Stimulated activated CD8-positive, alpha-beta memory T cell treated with anti-CD3 and anti-CD28 coated beads, Interleukin-2, amount 100 ng/mL, for 48 hours (primary cell): ENCODE measurements around the gene ZNF234.
"Not testable (repeated sequence)": the region's sequence is repeated elsewhere in the genome, so short reads cannot be mapped to it uniquely, and the experiment has no call there.

ENCODE experiments used
- DNase-seq, 2 donors: peaks; one replicate each; pipeline ENCODE4 v3.0.0-alpha.2; 2020; ENCODE audit warnings: low read depth in 2 of 2

The ZNF234 gene

DNA sequence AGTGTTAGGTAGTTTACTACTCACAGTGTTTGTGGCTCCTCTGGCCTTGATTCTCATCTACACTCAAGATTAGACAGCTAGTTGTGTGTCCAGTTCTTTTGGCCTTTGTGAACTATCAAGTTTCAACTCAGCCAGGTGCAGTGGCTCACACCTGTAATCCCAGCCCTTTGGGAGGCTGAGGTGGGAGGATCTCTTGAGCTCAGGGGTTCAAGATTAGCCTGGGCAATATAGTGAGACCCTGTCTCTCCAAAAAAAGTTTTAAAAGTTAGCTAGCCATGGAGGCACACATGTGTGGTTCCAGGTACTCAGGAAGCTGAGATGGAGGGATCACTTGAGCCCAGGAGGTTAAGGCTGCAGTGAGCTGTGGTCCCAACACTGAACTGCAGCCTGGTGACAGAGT lies 39.6 kb downstream of the ZNF234 start:
- no peak for DNase-seq

DNA sequence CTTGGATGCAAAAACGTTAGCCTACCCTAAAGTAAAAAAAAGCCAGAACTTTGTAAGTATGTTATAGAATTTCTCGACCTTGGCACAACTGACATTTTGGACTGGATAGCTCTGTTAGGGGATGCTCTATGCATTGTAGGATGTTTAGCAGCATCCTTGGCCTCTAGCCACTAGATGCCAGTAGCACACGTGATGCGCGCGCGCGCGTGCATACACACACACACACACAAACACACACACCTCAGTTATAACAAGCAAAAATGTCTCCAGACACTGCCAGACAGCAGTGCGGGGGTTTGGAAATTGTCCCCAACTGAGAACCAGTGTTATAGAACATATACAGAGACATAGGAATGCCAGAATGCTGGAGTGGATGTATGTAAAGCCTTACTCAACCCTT lies 40.8 kb downstream of the ZNF234 start:
- DNase-seq: no peak

DNA sequence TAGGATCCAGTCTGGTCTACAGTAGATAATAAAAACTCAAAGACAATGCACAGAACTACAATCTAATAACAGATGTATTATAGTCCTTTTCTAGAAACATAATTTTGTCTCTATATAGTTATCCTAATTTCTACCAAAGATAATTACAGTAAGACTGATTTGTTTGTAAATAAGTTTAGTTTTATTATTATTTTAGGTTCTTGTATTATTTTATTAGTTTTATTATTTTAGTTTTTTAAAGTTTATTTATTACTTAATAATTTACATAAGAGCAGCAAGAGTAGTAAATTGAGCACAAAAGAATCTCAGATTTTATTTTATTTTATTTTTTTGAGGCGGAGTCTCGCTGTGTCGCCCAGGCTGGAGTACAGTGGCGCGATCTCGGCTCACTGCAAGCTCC lies 48.7 kb downstream of the ZNF234 start:
- DNase-seq: no peak

DNA sequence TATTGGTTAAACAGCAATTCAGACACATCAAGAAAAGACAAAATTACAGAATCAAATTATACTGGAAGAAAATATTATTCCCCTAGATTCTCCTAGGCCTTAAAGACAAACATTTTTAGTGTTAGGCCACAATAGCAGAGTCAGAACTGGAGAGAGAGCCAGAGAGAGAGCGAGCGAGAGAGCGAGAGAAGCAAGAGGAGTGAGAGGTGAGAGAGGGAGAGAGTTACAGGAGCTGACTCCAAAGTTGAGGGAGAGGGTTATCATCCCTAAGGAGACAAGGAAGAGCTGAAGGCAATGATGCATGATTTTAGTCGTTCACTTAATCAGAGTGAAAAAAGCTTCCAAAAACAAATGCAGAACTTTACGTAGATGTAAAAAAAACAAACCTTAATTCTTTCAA lies 50.8 kb downstream of the ZNF234 start:
- no peak for DNase-seq

DNA sequence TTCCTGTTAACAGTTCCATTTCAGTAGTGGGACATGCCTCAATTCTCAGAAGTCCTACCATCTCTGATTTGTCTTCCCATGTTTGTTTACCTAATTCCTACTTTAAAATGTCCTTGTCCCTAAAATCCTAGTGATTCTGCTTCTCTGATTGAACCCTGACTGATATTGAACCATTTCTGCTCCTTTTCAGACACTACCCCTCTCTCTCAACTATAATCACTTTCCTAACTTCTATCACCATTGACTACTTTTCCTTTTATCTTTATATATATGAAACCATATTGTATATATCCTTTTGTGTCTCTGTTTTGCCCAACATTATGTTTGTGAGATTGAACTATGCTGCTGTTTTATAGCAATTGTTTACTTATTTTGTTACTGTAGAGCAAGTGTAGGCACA lies 55.4 kb downstream of the ZNF234 start:
- DNase-seq: no peak

DNA sequence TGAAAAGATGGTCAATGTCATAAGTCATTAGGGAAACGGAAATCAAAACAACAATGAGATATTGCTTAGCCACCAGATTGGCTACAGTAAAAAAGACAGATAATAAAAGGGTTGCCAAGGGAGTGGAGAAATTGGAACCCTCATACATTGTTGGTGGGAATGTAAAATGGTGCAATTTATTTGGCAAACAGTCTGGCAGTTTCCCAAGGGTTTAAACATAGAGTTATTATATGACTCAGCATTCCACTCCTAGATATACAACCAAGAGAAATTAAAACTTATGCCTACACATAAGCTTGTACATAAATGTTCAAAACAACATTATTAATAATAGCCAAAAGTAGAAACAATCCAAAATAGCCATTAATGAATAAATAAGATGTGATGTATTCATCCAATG lies 61.1 kb downstream of the ZNF234 start:
- DNase-seq: no peak

DNA sequence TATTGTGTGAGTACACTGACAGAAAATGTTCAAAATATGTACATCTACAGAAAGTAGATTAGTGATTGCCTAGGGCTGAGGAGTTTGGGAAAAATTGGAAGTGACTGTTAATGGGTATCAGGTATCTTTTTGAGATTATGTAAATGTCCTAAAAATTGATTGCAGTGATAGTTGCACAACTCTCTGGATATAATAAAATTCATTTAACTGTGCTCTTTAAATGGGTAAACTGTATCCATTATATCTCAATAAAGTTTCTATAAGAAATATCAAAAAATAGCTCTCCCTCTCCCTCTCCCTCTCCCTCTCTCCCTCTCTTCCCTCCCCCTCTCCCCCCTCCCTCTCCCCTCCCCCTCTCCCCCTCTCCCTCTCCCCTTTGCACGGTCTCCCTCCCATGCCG lies 61.6 kb downstream of the ZNF234 start:
- DNase-seq: no peak

DNA sequence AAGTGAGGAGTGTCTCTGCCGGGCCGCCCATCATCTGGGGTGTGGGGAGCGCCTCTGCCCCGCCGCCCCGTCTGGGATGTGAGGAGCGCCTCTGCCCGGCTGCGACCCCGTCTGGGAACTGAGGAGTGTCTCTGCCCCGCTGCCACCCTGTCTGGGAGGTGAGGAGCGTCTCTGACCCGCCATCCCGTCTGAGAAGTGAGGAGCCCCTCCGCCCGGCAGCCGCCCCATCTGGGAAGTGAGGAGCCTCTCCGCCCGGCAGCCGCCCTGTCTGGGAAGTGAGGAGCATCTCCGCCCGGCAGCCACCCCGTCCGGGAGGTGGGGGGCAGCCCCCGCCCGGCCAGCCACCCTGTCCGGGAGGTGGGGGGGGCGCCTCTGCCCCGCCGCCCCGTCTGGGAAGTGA lies 62.5 kb downstream of the ZNF234 start:
- not testable (repeated sequence) for DNase-seq

DNA sequence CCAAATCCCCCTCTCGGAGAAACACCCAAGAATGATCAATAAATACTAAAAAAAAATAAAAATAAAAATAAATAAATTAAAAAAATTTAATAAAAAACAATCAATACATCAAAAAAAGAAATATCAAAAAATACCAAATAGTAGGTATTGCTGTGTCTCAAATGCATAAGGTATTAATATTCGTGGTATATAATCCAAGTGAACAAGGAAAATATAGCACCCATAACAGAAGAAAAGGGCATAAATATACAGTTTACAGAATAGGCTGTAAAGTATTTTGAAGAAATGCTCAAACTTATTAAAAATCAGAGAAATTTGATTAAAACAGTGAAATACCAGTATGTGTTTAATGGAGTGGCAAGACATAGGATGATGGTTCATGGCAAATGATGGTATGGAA lies 63.4 kb downstream of the ZNF234 start:
- no peak for DNase-seq

DNA sequence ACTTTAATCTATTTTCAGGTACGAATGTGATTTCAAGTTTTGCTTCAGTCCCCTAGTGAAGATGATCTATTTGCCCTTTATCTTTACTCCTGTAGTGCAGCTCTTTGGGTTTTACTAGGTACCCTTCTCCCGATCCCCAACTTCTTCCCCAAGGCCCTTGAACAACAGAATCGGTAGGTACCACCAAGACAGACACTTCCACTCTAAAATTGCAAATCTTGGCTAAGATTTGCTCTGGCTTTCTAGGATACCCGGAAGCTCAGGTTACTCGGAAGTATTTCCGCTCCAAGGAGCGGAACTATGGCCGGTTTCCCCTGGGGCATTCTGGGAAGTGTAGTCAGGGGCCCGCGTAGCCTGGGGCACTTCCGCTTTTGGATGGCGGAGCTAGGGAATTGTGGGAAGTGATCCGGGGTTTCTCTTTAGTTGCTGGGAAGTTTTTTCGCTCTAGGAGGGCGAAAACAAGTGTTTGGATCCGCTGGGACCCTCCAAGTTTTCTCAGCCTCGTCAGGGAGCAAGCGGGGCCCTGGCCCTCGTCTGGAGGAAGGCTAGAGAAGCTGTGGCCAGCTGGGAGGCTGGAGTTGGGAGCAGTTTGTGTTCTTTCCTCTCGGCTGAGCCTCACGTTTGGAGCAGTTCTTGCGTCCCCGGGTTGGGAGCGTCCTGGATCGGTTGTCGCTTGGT lies 65.9 kb downstream of the ZNF234 start:
- peak; percentile 57 to 69 for DNase-seq
